Measurements from ENCODE around the gene IGF1R. TPM values are rescaled to one million over a fixed set of nuclear protein-coding genes. Genes with fewer than 3 reads are reported as not detected.
A peak's percentile ranks its signal among the peaks of the same experiment; 100 is the strongest.

The IGF1R gene
- total RNA-seq, 4 donors from 2014 or later: 51.5 to 146 (median 89.6) TPM

GRCh38 chr15:98657721-98658120 lies 9.4 kb downstream of the IGF1R start:
- intact Hi-C loops (cut with DNase I): no loop called here
- peaks cover 33 to 49% of the 10 kb centered on the region in 2 donors for H3K4me1 ChIP-seq

DNA sequence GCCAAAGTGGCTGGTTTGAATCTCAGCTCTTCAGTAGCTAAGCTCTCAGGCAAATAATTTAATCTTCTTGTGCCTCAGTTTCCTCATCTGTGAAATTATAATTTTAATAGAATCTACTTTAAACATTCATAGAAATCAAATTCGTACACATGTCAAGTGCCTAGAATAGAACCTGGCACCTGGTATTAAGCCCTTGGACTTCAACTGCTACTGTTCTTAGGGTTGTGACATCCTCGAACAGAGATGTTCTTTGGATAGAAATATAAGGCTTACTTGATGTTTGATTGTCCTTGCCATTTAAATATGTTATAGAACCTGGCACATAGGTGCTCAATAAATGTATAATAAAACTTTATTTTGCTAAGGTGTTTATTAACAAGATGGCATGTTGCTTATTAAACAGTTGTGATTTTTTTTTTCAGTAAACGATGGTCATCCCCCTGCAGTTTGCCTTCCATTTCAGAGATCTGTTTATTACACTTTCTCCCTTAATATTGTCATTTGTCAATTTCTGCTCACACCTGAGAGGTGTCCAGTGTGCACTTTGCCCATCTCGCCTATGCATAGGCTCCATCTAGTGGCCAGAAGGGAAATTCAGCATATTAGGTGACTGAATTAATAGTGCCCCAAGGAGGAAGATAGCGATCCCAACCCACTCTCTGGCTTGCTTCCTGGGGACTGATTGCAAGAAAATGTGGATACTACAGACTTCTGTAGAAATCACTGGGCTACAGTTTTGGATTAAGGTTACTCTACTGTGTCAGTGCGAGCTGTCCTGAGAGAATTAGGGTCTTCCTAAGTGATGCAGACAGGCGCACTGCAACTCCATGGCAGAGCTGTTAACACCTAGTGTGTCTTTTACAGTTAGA lies 10.7 kb downstream of the IGF1R start:
- WGBS, 2 donors: 46 to 54% methylated on average over 7 of the region's 7 CpGs
- Histone ChIP-seq H3K27me3 (no peaks in the 10 kb centered on the region), H3K4me3 (replicated peaks in 1 of 3) (no peak overlapping the region), H3K36me3 (no peaks in the 10 kb centered on the region), H3K4me1 (peaks cover 34 to 52% of the 10 kb centered on the region in 2 donors), H3K9me3 (no peaks in the 10 kb centered on the region), H3K27ac (no peak overlapping the region)
- peak; percentile 27 to 34 for DNase-seq
- intact Hi-C loops (cut with DNase I): no loop called here
- TF ChIP-seq POLR2A (IDR thresholded peaks at IDR 0.05) (no peak), CTCF (IDR thresholded peaks at IDR 0.05) (peak; percentile 55 to 88 (median 78))

More at GRCh38 chr15:98657721-98658120, 9.4 kb downstream of the IGF1R start:
- TF ChIP-seq POLR2A (IDR thresholded peaks at IDR 0.05): no peak
- TF ChIP-seq CTCF (IDR thresholded peaks at IDR 0.05): no peak
- Histone ChIP-seq H3K4me3 (replicated peaks in 1 of 3) (no peak overlapping the region), H3K27me3 (no peaks in the 10 kb centered on the region), H3K36me3 (no peaks in the 10 kb centered on the region), H3K9me3 (no peaks in the 10 kb centered on the region), H3K27ac (no peak overlapping the region)
- no peak for DNase-seq
- 83 to 86% methylated on average over 4 of the region's 4 CpGs for WGBS, 2 donors

DNA sequence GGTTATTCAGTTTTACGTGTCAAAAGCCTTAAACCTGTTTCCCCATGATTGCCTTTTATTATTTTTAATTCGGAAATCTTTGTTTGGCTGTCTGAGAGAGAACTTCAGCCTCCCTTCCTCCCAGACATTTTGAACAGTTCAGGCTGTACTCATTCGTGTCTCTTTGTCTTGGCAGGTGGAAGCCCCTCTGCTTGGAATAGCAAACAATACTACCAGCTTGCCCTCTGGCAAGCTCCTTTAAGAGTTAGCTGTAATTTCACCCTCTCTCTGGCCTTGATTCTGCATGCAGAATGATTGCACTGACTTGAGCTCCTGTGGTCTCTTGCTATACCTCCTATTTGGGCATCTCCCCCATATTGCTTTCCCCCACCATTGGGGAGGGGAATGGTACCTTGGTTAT lies 11.7 kb downstream of the IGF1R start:
- Histone ChIP-seq H3K36me3 (no peaks in the 10 kb centered on the region), H3K27ac (no peak overlapping the region), H3K4me1 (peaks cover 36 to 47% of the 10 kb centered on the region in 2 donors), H3K27me3 (no peaks in the 10 kb centered on the region), H3K9me3 (no peaks in the 10 kb centered on the region), H3K4me3 (replicated peaks in 1 of 3) (no peak overlapping the region)
- 72 to 83% methylated on average over 3 of the region's 3 CpGs for WGBS, 2 donors
- intact Hi-C loops (cut with DNase I): no loop called here
- no peak for TF ChIP-seq POLR2A (IDR thresholded peaks at IDR 0.05)
- no peak for TF ChIP-seq CTCF (IDR thresholded peaks at IDR 0.05)
- DNase-seq: no peak

- H3K36me3 ChIP-seq: no peaks in the 10 kb centered on the region
- whole genome bisulfite sequencing, 2 donors: 71% methylated on average over 6 of the region's 6 CpGs
- H3K4me3 ChIP-seq (replicated peaks in 1 of 3): no peak overlapping the region
- intact Hi-C loops (cut with DNase I): no loop called here
- H3K27ac ChIP-seq: peak overlapping the region; percentile 51 to 85 (median 56)
- no peak for DNase-seq
- H3K4me1 ChIP-seq: peaks cover 29 to 44% of the 10 kb centered on the region in 2 donors
- H3K27me3 ChIP-seq: no peaks in the 10 kb centered on the region
- H3K9me3 ChIP-seq: no peaks in the 10 kb centered on the region
- TF ChIP-seq CTCF (IDR thresholded peaks at IDR 0.05) (no peak), POLR2A (IDR thresholded peaks at IDR 0.05) (no peak)
Measured at GRCh38 chr15:98663045-98663444, 14.7 kb downstream of the IGF1R start.

DNA sequence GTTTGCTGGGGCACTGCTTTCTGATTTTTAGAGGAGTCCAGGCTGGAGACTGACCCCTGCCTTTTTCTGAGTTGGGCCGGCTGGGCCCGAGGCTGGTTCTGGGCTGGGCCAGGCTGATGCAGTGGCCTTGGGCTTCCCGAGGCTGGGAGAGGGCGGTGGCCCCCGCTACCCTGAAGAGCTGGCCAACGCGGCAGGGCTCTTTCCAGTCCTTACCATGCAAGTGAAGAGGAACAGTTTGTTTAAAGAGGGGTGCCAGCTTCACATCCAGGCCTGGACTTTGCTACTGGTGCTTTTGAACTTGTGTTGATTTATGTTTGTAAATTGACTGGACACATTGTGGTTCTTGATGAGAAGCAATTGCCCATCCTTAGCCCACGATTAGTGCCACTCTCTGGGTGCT lies 15.3 kb downstream of the IGF1R start:
- Histone ChIP-seq H3K36me3 (no peaks in the 10 kb centered on the region), H3K27ac (peak overlapping the region; percentile 51 to 85 (median 56)), H3K4me3 (replicated peaks in 1 of 3) (no peak overlapping the region), H3K27me3 (no peaks in the 10 kb centered on the region), H3K4me1 (peaks cover 35 to 48% of the 10 kb centered on the region in 2 donors), H3K9me3 (no peaks in the 10 kb centered on the region)
- whole genome bisulfite sequencing, 2 donors: 33 to 40% methylated on average over 8 of the region's 8 CpGs
- TF ChIP-seq CTCF (IDR thresholded peaks at IDR 0.05) (no peak), POLR2A (IDR thresholded peaks at IDR 0.05) (peak in 1 of 2 donors; percentile 42)
- DNase-seq: peak; percentile 79 to 80
- intact Hi-C loops (cut with DNase I): no loop called here
